Subcutaneous abdominal adipose tissue (tissue), 5 donors: ENCODE measurements around the gene CASQ1.

Experiments
- H3K27ac ChIP-seq: one replicate; pipeline ENCODE4 v1.7.0; 2013; ENCODE audit warnings: low read depth, mild to moderate bottlenecking, inconsistent platforms, low read length, moderate library complexity
- H3K27me3 ChIP-seq, 5 donors: one replicate each; pipeline ENCODE4 v1.7.0; 2013; ENCODE audit warnings: low read length in 5 of 5, inconsistent platforms in 1 of 5; ENCODE audit not compliant: control insufficient read depth in 5 of 5, insufficient read depth in 4 of 5
- H3K36me3 ChIP-seq, 5 donors: one replicate each; pipeline ENCODE4 v1.7.0; 2013; ENCODE audit warnings: low read length in 5 of 5; ENCODE audit not compliant: control insufficient read depth in 5 of 5, insufficient read depth in 5 of 5
- H3K4me1 ChIP-seq, 5 donors: one replicate each; pipeline ENCODE4 v1.7.0; 2013; ENCODE audit warnings: low read length in 5 of 5, mild to moderate bottlenecking in 3 of 5, moderate library complexity in 1 of 5; ENCODE audit not compliant: control insufficient read depth in 5 of 5, insufficient read depth in 5 of 5
- H3K4me3 ChIP-seq, 5 donors: one replicate each; pipeline ENCODE4 v1.7.0; 2013; ENCODE audit warnings: low read length in 5 of 5, low read depth in 1 of 5
- H3K9ac ChIP-seq, 5 donors: one replicate each; pipeline ENCODE4 v1.7.0; 2013; ENCODE audit warnings: low read length in 5 of 5, mild to moderate bottlenecking in 4 of 5, moderate library complexity in 3 of 5
- H3K9me3 ChIP-seq, 5 donors: one replicate each; pipeline ENCODE4 v1.7.0; 2013; ENCODE audit warnings: low read length in 5 of 5; ENCODE audit not compliant: control insufficient read depth in 5 of 5
- donor health status: healthy.
- donor health status: healthy.
- donor health status: healthy.
- donor health status: healthy.
- donor health status: healthy.

The CASQ1 gene

GRCh38 chr1:160186246-160186645 is 4.1 kb upstream of the CASQ1 start:
- Histone ChIP-seq H3K4me3 (no peak overlapping the region), H3K27ac (no peak overlapping the region), H3K9ac (no peak overlapping the region), H3K27me3 (peaks cover 0 to 2% (median 0%) of the 10 kb centered on the region in 5 donors), H3K36me3 (no peaks in the 10 kb centered on the region), H3K4me1 (peaks cover 0 to 11% (median 8%) of the 10 kb centered on the region in 5 donors), H3K9me3 (no peaks in the 10 kb centered on the region)

DNA sequence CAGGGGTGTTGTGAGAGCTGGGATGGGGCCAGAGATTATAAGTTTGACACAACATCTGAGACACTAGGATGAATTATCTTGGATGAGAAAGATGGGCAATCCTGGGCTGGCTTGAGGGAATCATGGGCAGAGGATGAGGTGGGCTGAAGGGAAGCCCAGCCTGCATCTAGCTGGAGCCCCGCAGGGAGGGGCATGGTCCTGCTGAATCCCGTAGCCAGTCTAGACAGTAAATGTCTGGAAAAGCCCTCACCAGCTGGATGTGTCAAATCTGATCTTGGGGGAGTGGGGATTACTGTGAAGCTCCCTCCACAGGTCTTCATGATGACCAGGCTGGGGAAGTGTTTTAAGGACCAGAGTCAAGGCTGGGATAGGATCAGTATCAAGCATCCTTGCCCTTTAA is 3.6 kb upstream of the CASQ1 start:
- Histone ChIP-seq H3K27me3 (peaks cover 0 to 2% (median 0%) of the 10 kb centered on the region in 5 donors), H3K4me3 (no peak overlapping the region), H3K27ac (no peak overlapping the region), H3K9me3 (no peaks in the 10 kb centered on the region), H3K9ac (no peak overlapping the region), H3K4me1 (peaks cover 0 to 11% (median 8%) of the 10 kb centered on the region in 5 donors), H3K36me3 (no peaks in the 10 kb centered on the region)

- no peak overlapping the region for H3K4me3 ChIP-seq
- no peak overlapping the region for H3K9ac ChIP-seq
- H3K27me3 ChIP-seq = peaks cover 0 to 2% (median 0%) of the 10 kb centered on the region in 5 donors
- no peaks in the 10 kb centered on the region for H3K36me3 ChIP-seq
- H3K27ac ChIP-seq = no peak overlapping the region
- peaks cover 0 to 11% (median 8%) of the 10 kb centered on the region in 5 donors for H3K4me1 ChIP-seq
- H3K9me3 ChIP-seq = no peaks in the 10 kb centered on the region
Measured at GRCh38 chr1:160187407-160187806, 3.0 kb upstream of the CASQ1 start.

DNA sequence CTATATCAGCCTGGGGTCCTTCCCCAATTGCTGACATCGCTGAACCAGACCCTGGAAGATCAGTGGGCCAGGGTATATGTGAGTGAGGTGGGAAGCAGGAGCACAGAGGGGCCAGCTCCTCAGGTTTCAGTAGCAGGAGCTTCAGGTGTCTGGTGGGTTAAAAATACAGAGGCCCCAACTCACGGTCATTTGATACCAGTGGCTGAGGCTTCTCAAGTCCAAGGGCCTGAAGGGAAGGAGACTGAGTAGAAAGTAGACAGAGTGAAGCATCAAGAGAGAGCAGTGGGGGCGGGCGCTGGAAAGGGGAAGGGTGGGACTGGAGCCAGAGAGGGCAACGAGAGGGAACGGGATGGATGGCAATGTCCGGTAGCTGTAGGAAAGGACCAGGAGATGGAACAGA is 2.0 kb upstream of the CASQ1 start:
- H3K27me3 ChIP-seq = peaks cover 0 to 2% (median 0%) of the 10 kb centered on the region in 5 donors
- no peak overlapping the region for H3K9ac ChIP-seq
- H3K9me3 ChIP-seq = no peaks in the 10 kb centered on the region
- peaks cover 0 to 17% (median 14%) of the 10 kb centered on the region in 5 donors for H3K4me1 ChIP-seq
- no peak overlapping the region for H3K27ac ChIP-seq
- H3K36me3 ChIP-seq = no peaks in the 10 kb centered on the region
- no peak overlapping the region for H3K4me3 ChIP-seq

DNA sequence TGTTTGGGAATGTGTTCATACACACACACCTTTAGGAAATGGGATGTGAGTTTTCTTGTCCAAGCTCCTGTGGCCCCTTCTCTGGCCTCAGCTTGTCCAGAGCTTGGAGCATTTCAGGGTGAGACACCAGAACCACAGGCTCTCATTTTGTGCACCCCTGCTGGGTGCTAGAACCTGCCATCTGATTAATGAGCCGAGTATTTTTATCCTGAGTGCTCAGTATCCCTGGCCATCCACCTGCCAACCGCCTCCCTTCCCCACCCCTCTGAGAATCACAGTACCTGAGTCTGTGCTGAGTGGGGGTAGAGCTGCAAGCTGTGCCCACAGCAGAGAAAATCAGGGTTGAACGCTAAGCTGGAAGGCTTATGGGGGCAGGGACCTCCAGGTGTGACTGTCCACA is 1.4 kb downstream of the CASQ1 start:
- H3K9ac ChIP-seq = no peak overlapping the region

DNA sequence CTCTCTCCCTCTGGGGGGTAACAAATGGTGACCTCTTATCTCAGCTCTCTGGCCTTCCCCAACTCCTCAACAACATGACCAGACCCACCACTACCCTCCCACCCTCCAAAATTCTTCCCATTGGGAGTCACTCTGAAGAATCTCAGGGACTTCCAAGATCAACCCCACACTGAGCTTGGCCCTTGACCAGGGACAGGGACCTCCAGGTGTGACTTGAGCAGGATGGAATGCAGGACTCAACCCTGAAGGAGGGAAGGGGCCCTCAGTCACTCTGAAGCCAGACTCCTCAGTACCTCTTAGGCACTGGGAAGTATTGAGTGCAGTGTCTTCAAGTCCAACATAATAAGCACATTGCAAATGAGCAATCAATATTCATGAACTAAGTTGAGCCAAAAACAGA is 1.9 kb downstream of the CASQ1 start:
- no peaks in the 10 kb centered on the region for H3K9me3 ChIP-seq
- H3K27ac ChIP-seq = no peak overlapping the region
- H3K4me1 ChIP-seq = peaks cover 0 to 23% (median 19%) of the 10 kb centered on the region in 5 donors
- H3K9ac ChIP-seq = no peak overlapping the region
- no peak overlapping the region for H3K4me3 ChIP-seq
- peaks cover 0 to 5% (median 0%) of the 10 kb centered on the region in 5 donors for H3K27me3 ChIP-seq
- H3K36me3 ChIP-seq = no peaks in the 10 kb centered on the region

More for the DNA sequence above, 1.4 kb downstream of the CASQ1 start:
- Histone ChIP-seq H3K4me1 (peaks cover 0 to 23% (median 19%) of the 10 kb centered on the region in 5 donors), H3K36me3 (no peaks in the 10 kb centered on the region), H3K27me3 (peaks cover 0 to 5% (median 0%) of the 10 kb centered on the region in 5 donors), H3K4me3 (no peak overlapping the region), H3K9me3 (no peaks in the 10 kb centered on the region), H3K27ac (no peak overlapping the region)

- Histone ChIP-seq H3K9ac (peak overlapping the region in 1 of 5 donors; percentile 38), H3K9me3 (no peaks in the 10 kb centered on the region), H3K27me3 (peaks cover 0 to 5% (median 0%) of the 10 kb centered on the region in 5 donors), H3K27ac (no peak overlapping the region), H3K4me3 (peak overlapping the region in 1 of 5 donors; percentile 19), H3K36me3 (no peaks in the 10 kb centered on the region), H3K4me1 (peaks cover 0 to 25% (median 19%) of the 10 kb centered on the region in 5 donors)
Measured at GRCh38 chr1:160193091-160193819, 2.9 kb downstream of the CASQ1 start.

GRCh38 chr1:160193832-160194736 is 3.7 kb downstream of the CASQ1 start:
- H3K9me3 ChIP-seq = no peaks in the 10 kb centered on the region
- no peak overlapping the region for H3K4me3 ChIP-seq
- no peak overlapping the region for H3K9ac ChIP-seq
- H3K4me1 ChIP-seq = peaks cover 0 to 25% (median 19%) of the 10 kb centered on the region in 5 donors
- H3K36me3 ChIP-seq = no peaks in the 10 kb centered on the region
- no peak overlapping the region for H3K27ac ChIP-seq
- peaks cover 0 to 5% (median 0%) of the 10 kb centered on the region in 5 donors for H3K27me3 ChIP-seq

DNA sequence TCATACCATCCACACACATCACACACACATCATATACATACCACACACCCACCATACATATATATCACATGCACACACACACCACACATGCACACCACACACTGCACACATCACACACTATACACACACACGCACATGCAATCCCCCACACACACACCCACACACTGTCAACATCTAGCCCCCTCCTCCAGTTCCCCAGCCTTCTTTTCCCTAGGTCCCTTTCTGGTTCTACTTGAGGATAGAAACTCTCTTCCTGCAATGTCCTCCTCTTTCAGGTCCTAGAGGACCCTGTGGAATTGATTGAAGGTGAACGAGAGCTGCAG is 4.3 kb downstream of the CASQ1 start:
- Histone ChIP-seq H3K27me3 (peaks cover 0 to 5% (median 0%) of the 10 kb centered on the region in 5 donors), H3K4me1 (peaks cover 0 to 21% (median 15%) of the 10 kb centered on the region in 5 donors), H3K27ac (no peak overlapping the region), H3K4me3 (no peak overlapping the region), H3K9ac (no peak overlapping the region), H3K36me3 (no peaks in the 10 kb centered on the region), H3K9me3 (no peaks in the 10 kb centered on the region)

DNA sequence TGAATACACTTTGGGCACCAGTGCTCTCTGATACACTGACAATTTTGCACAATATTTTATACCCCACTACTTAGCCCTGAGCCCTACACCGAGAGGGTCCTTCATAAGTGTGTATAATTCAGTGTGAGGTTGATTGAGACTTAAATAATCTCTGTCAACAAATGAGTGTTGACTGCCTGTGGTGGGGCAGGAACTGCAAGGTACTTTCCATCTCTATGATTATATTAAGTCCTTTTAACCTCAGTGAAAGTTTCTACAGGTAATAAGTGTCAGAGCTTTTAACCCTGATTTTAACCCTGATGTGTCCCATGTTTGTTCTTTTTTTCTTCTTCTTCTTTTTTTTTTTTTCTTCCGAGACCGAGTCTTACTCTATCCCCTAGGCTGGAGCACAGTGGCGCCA is 5.8 kb downstream of the CASQ1 start:
- Histone ChIP-seq H3K9ac (no peak overlapping the region), H3K4me3 (no peak overlapping the region), H3K36me3 (no peaks in the 10 kb centered on the region), H3K27ac (no peak overlapping the region), H3K27me3 (peaks cover 0 to 5% (median 0%) of the 10 kb centered on the region in 5 donors), H3K9me3 (no peaks in the 10 kb centered on the region), H3K4me1 (peaks cover 0 to 16% (median 11%) of the 10 kb centered on the region in 5 donors)
